GM10266 (cell line): ENCODE data around the gene ADCY3.

ENCODE experiments used
- DNase-seq: peaks from one replicate; pipeline ENCODE4 v3.0.0; 2012; ENCODE audit errors: extremely low spot score
- TF ChIP-seq, protein P1 (sequence below): IDR thresholded peaks from 2 replicates; pipeline ENCODE4 v1.5.1; 2012; ENCODE audit warnings: mild to moderate bottlenecking, low read depth; ENCODE audit not compliant: control insufficient read depth, insufficient read depth; ENCODE audit errors: missing control alignments

The ADCY3 gene

GRCh38 chr2:24844023-24844685, 75.9 kb downstream of the ADCY3 start:
- TF ChIP-seq, protein P1, sequence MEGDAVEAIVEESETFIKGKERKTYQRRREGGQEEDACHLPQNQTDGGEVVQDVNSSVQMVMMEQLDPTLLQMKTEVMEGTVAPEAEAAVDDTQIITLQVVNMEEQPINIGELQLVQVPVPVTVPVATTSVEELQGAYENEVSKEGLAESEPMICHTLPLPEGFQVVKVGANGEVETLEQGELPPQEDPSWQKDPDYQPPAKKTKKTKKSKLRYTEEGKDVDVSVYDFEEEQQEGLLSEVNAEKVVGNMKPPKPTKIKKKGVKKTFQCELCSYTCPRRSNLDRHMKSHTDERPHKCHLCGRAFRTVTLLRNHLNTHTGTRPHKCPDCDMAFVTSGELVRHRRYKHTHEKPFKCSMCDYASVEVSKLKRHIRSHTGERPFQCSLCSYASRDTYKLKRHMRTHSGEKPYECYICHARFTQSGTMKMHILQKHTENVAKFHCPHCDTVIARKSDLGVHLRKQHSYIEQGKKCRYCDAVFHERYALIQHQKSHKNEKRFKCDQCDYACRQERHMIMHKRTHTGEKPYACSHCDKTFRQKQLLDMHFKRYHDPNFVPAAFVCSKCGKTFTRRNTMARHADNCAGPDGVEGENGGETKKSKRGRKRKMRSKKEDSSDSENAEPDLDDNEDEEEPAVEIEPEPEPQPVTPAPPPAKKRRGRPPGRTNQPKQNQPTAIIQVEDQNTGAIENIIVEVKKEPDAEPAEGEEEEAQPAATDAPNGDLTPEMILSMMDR: no peak
- DNase-seq: no peak

DNA sequence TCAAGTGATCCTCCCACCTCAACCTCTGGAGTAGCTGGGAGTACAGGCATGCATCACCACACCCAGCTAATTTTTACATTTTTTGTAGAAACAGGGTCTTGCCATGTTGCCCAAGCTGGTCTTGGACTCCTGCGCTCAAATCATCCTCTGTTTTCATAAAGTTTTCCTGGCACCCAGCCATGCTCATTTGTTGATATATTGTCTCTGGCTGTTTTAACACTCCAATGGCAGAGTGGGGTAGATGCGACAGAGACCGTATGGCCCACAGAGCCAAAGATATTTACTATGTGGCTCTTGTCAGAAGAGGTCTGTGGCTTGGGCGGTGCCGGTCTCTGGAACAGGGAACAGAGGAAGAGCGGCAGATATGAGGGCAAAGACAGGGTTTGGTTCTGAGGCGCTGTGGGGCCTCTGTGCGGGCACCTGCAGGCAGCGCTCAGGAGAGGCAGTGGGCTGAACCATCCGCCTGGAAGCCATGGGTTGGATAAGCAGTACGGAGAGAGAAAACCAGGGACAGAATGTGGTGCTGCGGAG, 76.6 kb downstream of the ADCY3 start:
- no peak for DNase-seq
- TF ChIP-seq, protein P1: no peak

- DNase-seq: no peak
Measured at GRCh38 chr2:24842081-24843050, 77.7 kb downstream of the ADCY3 start.

DNA sequence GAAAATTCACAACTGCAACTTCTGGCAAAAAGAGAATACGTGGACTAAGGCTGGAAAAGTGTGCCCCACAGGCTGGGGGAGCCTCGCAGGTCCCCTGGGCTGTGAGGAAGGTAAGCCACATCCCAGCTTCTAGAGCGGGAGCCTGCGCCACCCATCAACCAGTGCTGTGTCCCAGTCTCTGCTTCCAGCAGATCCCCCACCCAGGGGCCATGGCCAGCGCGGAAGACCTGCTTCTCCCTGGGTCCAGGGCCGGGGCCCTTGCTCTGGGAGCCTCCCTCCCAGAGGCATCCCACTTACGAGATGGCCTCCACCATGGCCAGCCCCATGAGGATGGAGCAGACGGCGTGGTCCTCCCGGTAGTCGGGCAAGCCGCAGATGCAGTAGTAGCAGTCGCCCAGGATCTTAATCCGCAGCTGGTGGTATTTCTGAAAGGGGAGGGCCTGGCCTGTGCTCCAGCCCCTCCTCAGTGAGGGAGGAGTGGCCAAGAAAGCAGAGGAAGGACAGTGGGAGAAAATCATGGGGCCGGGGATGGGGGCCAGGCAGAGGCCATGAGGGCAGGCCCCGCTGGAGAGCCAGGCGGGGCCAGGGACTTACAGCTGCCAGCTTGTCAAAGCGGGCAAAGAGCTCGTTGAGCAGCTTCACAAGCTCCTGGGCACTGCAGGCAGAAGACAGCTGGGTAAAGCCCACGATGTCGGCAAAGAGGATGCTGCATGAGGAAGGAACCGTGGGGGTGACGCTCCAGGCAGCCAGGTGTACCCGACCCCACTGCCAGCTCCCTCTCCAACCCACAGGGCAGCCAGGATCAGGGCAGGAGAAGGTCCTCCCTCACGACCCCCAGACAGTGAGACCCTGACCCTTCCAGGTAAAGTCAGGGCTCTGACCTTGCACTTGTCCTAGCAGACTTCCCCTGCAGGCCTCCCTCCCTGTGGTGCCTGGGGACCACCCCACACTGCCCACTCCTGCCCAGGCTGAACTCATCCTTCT, 78.8 kb downstream of the ADCY3 start:
- DNase-seq: no peak
- TF ChIP-seq, protein P1: no peak

More at GRCh38 chr2:24842081-24843050, 77.7 kb downstream of the ADCY3 start:
- TF ChIP-seq, protein P1: no peak

GRCh38 chr2:24840164-24840869, 79.7 kb downstream of the ADCY3 start:
- TF ChIP-seq, protein P1: no peak
- no peak for DNase-seq

DNA sequence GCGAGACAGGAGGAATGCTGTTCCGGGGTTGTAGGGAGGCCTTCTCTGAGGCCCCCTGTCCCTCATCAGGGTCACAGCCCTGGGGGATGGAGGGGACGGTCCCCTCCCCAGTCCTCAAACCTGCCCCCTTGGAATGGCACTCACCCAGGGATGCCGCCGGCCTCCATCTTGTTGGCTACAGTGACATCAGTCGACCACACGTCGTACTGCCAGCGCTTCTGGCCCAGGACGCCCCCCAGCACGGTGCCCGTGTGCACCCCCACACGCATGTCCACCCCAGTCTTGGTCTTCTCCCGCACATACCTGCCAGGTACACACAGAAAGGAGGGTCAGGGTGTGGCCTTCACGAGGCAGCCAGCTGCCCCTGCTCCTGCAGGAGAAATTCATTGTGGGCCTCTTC, 80.3 kb downstream of the ADCY3 start:
- DNase-seq: no peak
- TF ChIP-seq, protein P1: no peak
